H9 (cell line): Measurements from ENCODE around the gene CACTIN. TPM values are rescaled to one million over a fixed set of nuclear protein-coding genes. Genes with fewer than 3 reads are reported as not detected.
A peak's percentile ranks its signal among the peaks of the same experiment; 100 is the strongest.

Source experiments
- DNase-seq: peaks from one replicate; pipeline ENCODE4 v3.0.0-alpha.2; 2017
- H2AFZ ChIP-seq: one replicate; pipeline ENCODE4 v1.6.1; 2013; ENCODE audit warnings: mild to moderate bottlenecking, low read length, control low read depth, moderate library complexity
- H2AK5ac ChIP-seq: 2 replicates; pipeline ENCODE4 v1.6.1; 2013; ENCODE audit warnings: low read length, control low read depth, mixed read lengths; ENCODE audit not compliant: insufficient read length
- H2BK120ac ChIP-seq: one replicate; pipeline ENCODE4 v1.6.1; 2013; ENCODE audit warnings: low read depth, mild to moderate bottlenecking, low read length, control low read depth, inconsistent platforms; ENCODE audit not compliant: poor library complexity, severe bottlenecking
- H2BK12ac ChIP-seq: 2 replicates; pipeline ENCODE4 v1.6.1; 2013; ENCODE audit warnings: low read length, control low read depth, mixed read lengths, low read depth; ENCODE audit not compliant: insufficient read length
- H2BK15ac ChIP-seq: 2 replicates; pipeline ENCODE4 v1.6.1; 2013; ENCODE audit warnings: low read depth, low read length, control low read depth
- H2BK20ac ChIP-seq: one replicate; pipeline ENCODE4 v1.6.1; 2013; ENCODE audit warnings: low read depth, mild to moderate bottlenecking, low read length, control low read depth, inconsistent platforms; ENCODE audit not compliant: poor library complexity, severe bottlenecking
- H2BK5ac ChIP-seq: 2 replicates; pipeline ENCODE4 v1.6.1; 2013; ENCODE audit warnings: low read length, control low read depth, mixed read lengths; ENCODE audit not compliant: insufficient read length
- H3K14ac ChIP-seq: 2 replicates; pipeline ENCODE4 v1.6.1; 2013; ENCODE audit warnings: low read length, control low read depth; ENCODE audit not compliant: insufficient read depth
- H3K18ac ChIP-seq: 2 replicates; pipeline ENCODE4 v1.6.1; 2013; ENCODE audit warnings: low read depth, mild to moderate bottlenecking, mixed read lengths, low read length, control low read depth; ENCODE audit not compliant: insufficient read length
- H3K23ac ChIP-seq: 2 replicates; pipeline ENCODE4 v1.6.1; 2013; ENCODE audit warnings: low read length, control low read depth, mixed read lengths, low read depth; ENCODE audit not compliant: insufficient read length
- H3K23me2 ChIP-seq: 2 replicates; pipeline ENCODE4 v1.6.1; 2013; ENCODE audit warnings: low read depth, mild to moderate bottlenecking, mixed read lengths, low read length, control low read depth; ENCODE audit not compliant: insufficient read length, poor library complexity, severe bottlenecking
- H3K27ac ChIP-seq: 2 replicates; pipeline ENCODE4 v1.5.1; 2013; ENCODE audit warnings: low read length, control low read depth, mixed read lengths, low read depth; ENCODE audit not compliant: insufficient read length
- H3K27me3 ChIP-seq: 2 replicates; pipeline ENCODE4 v1.6.1; 2013; ENCODE audit warnings: low read length, control low read depth, inconsistent platforms; ENCODE audit not compliant: insufficient read depth
- H3K4ac ChIP-seq: 2 replicates; pipeline ENCODE4 v1.6.1; 2013; ENCODE audit warnings: low read depth, mild to moderate bottlenecking, control low read depth, inconsistent platforms, low read length, moderate library complexity
- H3K4me1 ChIP-seq: 2 replicates; pipeline ENCODE4 v1.6.1; 2013; ENCODE audit warnings: low read length, control low read depth, inconsistent platforms; ENCODE audit not compliant: insufficient read depth
- H3K4me2 ChIP-seq: 2 replicates; pipeline ENCODE4 v1.6.1; 2013; ENCODE audit warnings: low read length, control low read depth, mixed read lengths; ENCODE audit not compliant: insufficient read length, insufficient read depth
- H3K56ac ChIP-seq: 2 replicates; pipeline ENCODE4 v1.6.1; 2013; ENCODE audit warnings: low read depth, mild to moderate bottlenecking, mixed read lengths, low read length, control low read depth; ENCODE audit not compliant: insufficient read length
- H3K79me1 ChIP-seq: 2 replicates; pipeline ENCODE4 v1.6.1; 2013; ENCODE audit warnings: low read depth, mild to moderate bottlenecking, moderate library complexity, low read length, control low read depth, inconsistent platforms; ENCODE audit not compliant: insufficient read depth, poor library complexity, severe bottlenecking
- H3K79me2 ChIP-seq: 2 replicates; pipeline ENCODE4 v1.6.1; 2013; ENCODE audit warnings: low read length, control low read depth, inconsistent platforms; ENCODE audit not compliant: insufficient read depth
- H3K9ac ChIP-seq: 2 replicates; pipeline ENCODE4 v1.6.1; 2013; ENCODE audit warnings: low read length, control low read depth, mixed read lengths; ENCODE audit not compliant: insufficient read length; ENCODE audit errors: extremely low read depth
- H3K9me3 ChIP-seq: one replicate; pipeline ENCODE4 v1.6.1; 2013; ENCODE audit warnings: low read depth, low read length, inconsistent platforms; ENCODE audit not compliant: control insufficient read depth
- H3T11ph ChIP-seq: one replicate; pipeline ENCODE4 v1.6.1; 2013; ENCODE audit warnings: mild to moderate bottlenecking, low read length, control low read depth, inconsistent platforms
- H4K20me1 ChIP-seq: one replicate; pipeline ENCODE4 v1.6.1; 2013; ENCODE audit not compliant: control insufficient read depth, insufficient read length, insufficient read depth
- H4K5ac ChIP-seq: 2 replicates; pipeline ENCODE4 v1.6.1; 2013; ENCODE audit warnings: low read depth, mild to moderate bottlenecking, mixed read lengths, low read length, control low read depth; ENCODE audit not compliant: insufficient read length
- H4K8ac ChIP-seq: replicated peaks from 2 replicates; pipeline ENCODE4 v1.6.1; 2013; ENCODE audit warnings: low read length, control low read depth, mixed read lengths, low read depth; ENCODE audit not compliant: insufficient read length
- H4K91ac ChIP-seq: 2 replicates; pipeline ENCODE4 v1.6.1; 2013; ENCODE audit warnings: low read depth, mild to moderate bottlenecking, moderate library complexity, mixed read lengths, low read length, control low read depth; ENCODE audit not compliant: insufficient read length
- H3K27ac Mint-ChIP-seq, 3 experiments: 2 replicates in 2 of 3; 3 replicates in 1 of 3; pipeline ENCODE4 v1.8.0; 2020 to 2021; ENCODE audit warnings: mixed read lengths in 3 of 3, mild to moderate bottlenecking in 1 of 3, moderate library complexity in 1 of 3
- H3K27me3 Mint-ChIP-seq: 2 replicates; pipeline ENCODE4 v1.8.0; 2021; ENCODE audit warnings: low read depth, mild to moderate bottlenecking, moderate library complexity, mixed read lengths
- H3K36me3 Mint-ChIP-seq, 3 experiments: 2 replicates in 2 of 3; 3 replicates in 1 of 3; pipeline ENCODE4 v1.8.0; 2020 to 2021; ENCODE audit warnings: low read depth in 3 of 3, mixed read lengths in 3 of 3; ENCODE audit not compliant: insufficient read depth in 1 of 3
- H3K4me1 Mint-ChIP-seq, 2 experiments: 2 replicates each; pipeline ENCODE4 v1.8.0; 2020; ENCODE audit warnings: mixed read lengths in 2 of 2
- H3K4me3 Mint-ChIP-seq, 2 experiments: 2 replicates in 1 of 2; 3 replicates in 1 of 2; pipeline ENCODE4 v1.8.0; 2020 to 2021; ENCODE audit warnings: mild to moderate bottlenecking in 2 of 2, mixed read lengths in 2 of 2, moderate library complexity in 1 of 2
- H3K9me3 Mint-ChIP-seq, 2 experiments: 2 replicates in 1 of 2; 3 replicates in 1 of 2; pipeline ENCODE4 v1.8.0; 2020; ENCODE audit warnings: mild to moderate bottlenecking in 2 of 2, mixed read lengths in 2 of 2, moderate library complexity in 1 of 2
- CTCF ChIP-seq: fragments of 200-600 bp; sonication (generic); conservative IDR thresholded peaks from 3 replicates; pipeline ENCODE4 v1.8.0; 2021; ENCODE audit warnings: antibody characterized with exemption, mild to moderate bottlenecking
- WGBS: extraction: QIAGEN DNeasy Blood & Tissue Kit; methylation state at CpG from one replicate; pipeline ENCODE4 v1.1.7; 2013; ENCODE audit warnings: missing lambda C conversion rate, low lambda C conversion rate, mixed read lengths; ENCODE audit not compliant: insufficient read length; ENCODE audit errors: extremely low coverage; 5-methylcytosine and 5-hydroxymethylcytosine counted together
- total RNA-seq: library from RNA; stranded (reverse); gene quantifications from 2 replicates; pipeline ENCODE4 v1.2.1, GENCODE V29; 2021

The CACTIN gene
- total RNA-seq, 1 experiment from 2014 or later = 37.3 TPM

GRCh38 chr19:3563709-3564524 is 62.7 kb downstream of the CACTIN start:
- no peaks in the 10 kb centered on the region for H4K20me1 ChIP-seq
- H3K9me3 ChIP-seq = no peaks in the 10 kb centered on the region
- H2BK12ac ChIP-seq = no peak overlapping the region
- no peak overlapping the region for H2BK5ac ChIP-seq
- no peaks in the 10 kb centered on the region for H3K9me3 Mint-ChIP-seq
- H4K5ac ChIP-seq = no peak overlapping the region
- H3K27ac Mint-ChIP-seq = no peak overlapping the region; a peak in 1 of 7 replicates
- H3K4ac ChIP-seq = no peak overlapping the region
- no peak overlapping the region for H2AK5ac ChIP-seq
- no peak overlapping the region for H4K91ac ChIP-seq
- no peak for DNase-seq
- no peak overlapping the region for H4K8ac ChIP-seq
- WGBS = no CpG with 5 or more reads among the region's 17 CpGs
- no peaks in the 10 kb centered on the region for H3K79me1 ChIP-seq
- H3K4me2 ChIP-seq = no peak overlapping the region
- H3K4me1 ChIP-seq = no peaks in the 10 kb centered on the region
- no peak overlapping the region for H2BK15ac ChIP-seq
- H3K23ac ChIP-seq = no peak overlapping the region
- H3K27me3 ChIP-seq = no peaks in the 10 kb centered on the region
- no peak overlapping the region for H3K18ac ChIP-seq
- no peak overlapping the region for H2AFZ ChIP-seq
- H2BK120ac ChIP-seq = no peak overlapping the region
- no peaks in the 10 kb centered on the region for H3K36me3 Mint-ChIP-seq
- H3K27ac ChIP-seq = no peak overlapping the region
- H3K4me1 Mint-ChIP-seq = no peaks in the 10 kb centered on the region
- no peak overlapping the region for H3K14ac ChIP-seq
- no peaks in the 10 kb centered on the region for H3K23me2 ChIP-seq
- no peaks in the 10 kb centered on the region for H3K79me2 ChIP-seq
- no peak overlapping the region for H3K56ac ChIP-seq
- H3K4me3 Mint-ChIP-seq = peak overlapping the region in 1 of 2 experiments; percentile 29; a peak in 1 of 5 replicates
- no peak overlapping the region for H2BK20ac ChIP-seq
- no peak overlapping the region for H3K9ac ChIP-seq
- H3K27me3 Mint-ChIP-seq = peaks cover 38% of the 10 kb centered on the region
- TF ChIP-seq CTCF = no peak
- no peak overlapping the region for H3T11ph ChIP-seq

Other genes with a start within 250 kb of the CACTIN start
- 1.3 and 1.9 TPM in 2 replicates for gene SMIM24, start 146.3 kb downstream of the CACTIN start, total RNA-seq
- not detected in 2 replicates for gene SMIM44, start 143.3 kb downstream of the CACTIN start, total RNA-seq
- gene DOHH, start 126.1 kb downstream of the CACTIN start, total RNA-seq = 16.5 and 18.1 TPM in 2 replicates
- gene FZR1, start 120.5 kb downstream of the CACTIN start, total RNA-seq = 46.0 and 51.4 TPM in 2 replicates
- gene TEKTIP1, start 87.6 kb downstream of the CACTIN start, total RNA-seq = 1.2 and 1.3 TPM in 2 replicates
- 51.5 and 58.8 TPM in 2 replicates for gene MFSD12, start 69.2 kb downstream of the CACTIN start, total RNA-seq
- gene HMG20B, start 53.8 kb downstream of the CACTIN start, total RNA-seq = 58.1 and 58.9 TPM in 2 replicates
- 1.6 and 1.9 TPM in 2 replicates for gene GIPC3, start 41.3 kb downstream of the CACTIN start, total RNA-seq
- 0.63 and 0.64 TPM in 2 replicates for gene TBXA2R, start 19.9 kb downstream of the CACTIN start, total RNA-seq
- 41.7 and 42.2 TPM in 2 replicates for gene PIP5K1C, start 73.7 kb upstream of the CACTIN start, total RNA-seq
- gene TJP3, start 81.6 kb upstream of the CACTIN start, total RNA-seq = 27.3 and 27.9 TPM in 2 replicates
- gene APBA3, start 134.9 kb upstream of the CACTIN start, total RNA-seq = 21.3 and 21.8 TPM in 2 replicates
- gene MRPL54, start 135.9 kb upstream of the CACTIN start, total RNA-seq = 60.0 and 65.5 TPM in 2 replicates
- not detected in 2 replicates for gene RAX2, start 145.4 kb upstream of the CACTIN start, total RNA-seq
- 11.0 and 13.5 TPM in 2 replicates for gene MATK, start 159.6 kb upstream of the CACTIN start, total RNA-seq
- 18.3 and 18.5 TPM in 2 replicates for gene ZFR2, start 242.2 kb upstream of the CACTIN start, total RNA-seq